D721Med (cell line): ENCODE data around the gene PDZRN3.

ENCODE experiments used
- DNase-seq: peaks from one replicate; pipeline ENCODE4 v3.0.0; 2011; ENCODE audit warnings: low spot score; ENCODE audit not compliant: insufficient read length
- FAIRE-seq: peaks from 2 replicates; lab custom pipeline; 2011; peaks lifted over from hg19 to GRCh38; lab: Jason Lieb, UNC
- CTCF ChIP-seq: IDR thresholded peaks from 2 replicates; pipeline ENCODE4 v1.5.1; 2012; ENCODE audit warnings: mild to moderate bottlenecking, control low read depth; ENCODE audit not compliant: insufficient read depth; ENCODE audit errors: missing control alignments

PDZRN3 gene

GRCh38 chr3:73542136-73542535 is 82.6 kb downstream of the PDZRN3 start:
- FAIRE-seq (no peak), DNase-seq (no peak)
- no peak for TF ChIP-seq CTCF

DNA sequence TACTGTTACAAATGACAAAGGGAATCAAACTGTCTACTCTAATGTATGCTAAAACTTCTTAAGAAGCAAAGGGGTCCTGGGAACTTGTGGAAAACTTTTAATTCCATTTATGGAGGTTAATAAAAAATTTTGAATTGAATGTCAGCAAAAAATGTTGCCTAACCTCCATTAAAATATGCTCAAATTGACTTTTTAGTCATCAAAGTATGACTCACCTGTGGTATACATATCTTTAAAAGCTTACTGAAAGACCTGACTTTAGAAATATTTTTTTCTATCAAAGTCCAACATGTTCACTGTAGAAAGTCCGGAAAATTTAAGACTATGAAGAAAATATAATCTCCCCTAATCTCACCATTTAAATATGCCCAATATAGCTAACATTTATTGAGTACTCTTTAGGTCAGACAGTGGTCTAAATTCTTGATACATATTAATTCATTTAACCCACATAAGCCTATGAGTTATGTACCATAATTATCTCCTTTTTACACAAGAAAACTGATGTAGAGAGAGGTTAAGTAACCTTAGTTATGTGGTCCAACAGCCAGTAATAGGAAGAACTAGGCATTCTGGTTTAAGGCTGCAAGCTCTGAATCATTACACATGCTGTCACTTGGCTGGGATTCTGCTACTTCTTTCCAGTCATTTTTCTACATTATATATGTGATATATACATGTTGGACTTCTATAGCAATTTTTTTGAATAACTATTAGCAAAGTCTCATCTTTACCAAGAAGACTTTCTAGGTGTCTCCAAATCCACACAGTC is 83.6 kb downstream of the PDZRN3 start:
- DNase-seq (no peak), FAIRE-seq (no peak)
- TF ChIP-seq CTCF: no peak

DNA sequence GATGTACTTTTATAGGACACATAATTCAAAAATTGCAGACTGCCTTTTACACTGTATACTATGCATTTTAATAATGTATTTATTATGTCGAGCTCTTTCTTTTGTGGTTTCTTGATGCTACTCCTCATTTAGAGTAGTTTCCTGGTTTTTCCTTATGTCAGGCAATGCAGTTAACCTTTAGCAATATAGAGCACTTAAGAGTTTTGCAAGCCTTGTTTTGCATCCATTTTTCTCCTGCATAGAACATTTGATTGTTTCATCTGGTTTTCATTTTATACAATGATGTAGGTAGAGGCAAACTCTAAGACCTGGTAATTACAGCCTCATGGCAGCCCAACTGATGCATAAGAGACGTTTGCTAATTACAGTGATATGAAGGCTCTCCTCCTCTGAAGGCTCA is 86.3 kb downstream of the PDZRN3 start:
- DNase-seq (no peak), FAIRE-seq (peak; percentile 64)
- TF ChIP-seq CTCF: no peak

GRCh38 chr3:73536952-73537351 is 87.8 kb downstream of the PDZRN3 start:
- no peak for TF ChIP-seq CTCF
- no peak for FAIRE-seq
- no peak for DNase-seq

DNA sequence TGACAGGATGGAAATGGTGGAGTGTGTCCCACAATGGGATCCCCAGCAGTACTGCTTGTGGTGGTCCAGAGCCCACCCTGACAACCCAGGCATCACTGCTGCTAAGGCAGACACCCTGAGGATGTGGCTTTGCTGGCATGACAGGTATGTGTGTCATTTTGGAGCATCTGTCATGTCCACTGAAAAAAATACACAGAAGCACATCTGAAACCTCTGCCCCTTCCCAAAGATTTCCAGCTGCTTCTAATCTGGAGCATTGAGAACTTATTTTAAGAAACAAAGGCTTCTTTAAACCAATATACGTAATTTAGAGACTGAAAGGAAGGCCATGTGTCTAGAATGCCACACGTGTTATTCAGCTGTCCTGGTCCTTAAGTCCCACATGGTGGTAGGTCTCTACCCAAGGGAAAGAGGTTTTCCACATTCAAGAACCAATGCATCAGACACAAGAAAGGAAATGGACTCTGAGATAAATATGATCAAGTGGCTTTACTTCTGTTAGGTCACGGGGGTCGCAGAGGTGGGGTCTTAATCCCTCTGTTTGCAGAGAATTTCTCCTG is 88.3 kb downstream of the PDZRN3 start:
- no peak for TF ChIP-seq CTCF
- no peak for FAIRE-seq
- DNase-seq: no peak

- TF ChIP-seq CTCF: no peak
- FAIRE-seq (no peak), DNase-seq (no peak)
Observed at GRCh38 chr3:73535931-73536330, 88.8 kb downstream of the PDZRN3 start.

- TF ChIP-seq CTCF: no peak
- DNase-seq: no peak
- FAIRE-seq: no peak
Observed at GRCh38 chr3:73535137-73535536, 89.6 kb downstream of the PDZRN3 start.
